CD4-positive, alpha-beta T cell treated with Interleukin-15 for 1 hour (primary cell): ENCODE data around the gene ONECUT1.

Source experiments
- DNase-seq: peaks from one replicate; pipeline ENCODE4 v3.0.0-alpha.2; 2020

Gene ONECUT1

DNA sequence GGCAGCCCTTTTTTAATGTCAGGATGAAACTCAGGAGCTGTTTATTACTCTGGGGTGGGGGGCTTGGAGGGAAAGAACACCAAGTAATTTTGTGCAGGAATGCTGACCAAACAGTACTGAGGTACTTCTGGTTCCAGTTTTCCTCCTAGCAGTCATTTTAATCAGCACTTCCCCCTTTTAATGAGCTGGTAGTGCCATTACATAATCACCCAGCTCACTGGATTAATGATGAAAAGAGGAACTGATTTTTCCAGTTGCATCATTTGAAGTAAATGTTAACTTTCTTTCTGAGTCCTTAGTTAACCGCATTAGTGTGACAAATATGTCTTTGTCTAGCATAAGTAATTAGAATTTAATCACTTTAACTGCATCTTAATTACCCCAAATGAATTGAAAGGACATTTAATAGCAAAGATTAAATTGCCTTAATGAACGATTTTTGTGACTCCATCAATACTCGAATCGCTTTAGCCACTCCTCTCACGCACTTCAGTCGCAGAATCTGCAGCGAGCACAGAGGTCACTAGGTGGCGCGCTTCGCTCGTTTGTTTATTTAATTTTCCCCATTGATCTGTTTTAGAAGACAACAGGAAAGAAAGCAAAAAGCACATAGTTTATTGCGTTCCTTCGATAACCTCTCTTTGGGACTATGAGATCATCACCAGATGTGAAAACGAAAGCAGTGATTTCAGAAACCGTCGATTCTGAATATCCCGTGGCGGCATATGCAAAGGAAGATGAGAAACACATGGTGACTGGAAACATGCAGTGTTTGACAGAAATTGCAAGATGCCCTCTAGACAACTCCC is 9.8 kb downstream of the ONECUT1 start:
- peak; percentile 54 for DNase-seq

DNA sequence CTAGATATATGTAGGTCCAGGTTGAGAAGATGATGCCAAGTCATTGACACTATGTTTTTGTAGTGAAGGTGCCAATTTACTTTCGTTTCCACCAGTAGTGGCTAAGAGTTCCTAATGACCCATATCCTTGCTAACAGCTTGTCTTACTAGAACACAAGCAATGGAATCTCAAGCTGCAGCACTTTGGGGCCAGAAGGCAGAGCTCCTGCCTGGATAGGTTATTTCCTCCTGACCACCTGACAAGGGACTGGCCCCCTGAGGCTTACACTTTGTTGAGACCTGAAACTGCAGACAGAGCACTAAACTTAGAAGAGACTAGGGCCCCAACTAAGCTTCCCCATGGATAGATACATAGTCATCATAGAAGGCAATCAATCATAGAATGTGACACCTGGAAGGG is 11.7 kb downstream of the ONECUT1 start:
- DNase-seq, result no peak

DNA sequence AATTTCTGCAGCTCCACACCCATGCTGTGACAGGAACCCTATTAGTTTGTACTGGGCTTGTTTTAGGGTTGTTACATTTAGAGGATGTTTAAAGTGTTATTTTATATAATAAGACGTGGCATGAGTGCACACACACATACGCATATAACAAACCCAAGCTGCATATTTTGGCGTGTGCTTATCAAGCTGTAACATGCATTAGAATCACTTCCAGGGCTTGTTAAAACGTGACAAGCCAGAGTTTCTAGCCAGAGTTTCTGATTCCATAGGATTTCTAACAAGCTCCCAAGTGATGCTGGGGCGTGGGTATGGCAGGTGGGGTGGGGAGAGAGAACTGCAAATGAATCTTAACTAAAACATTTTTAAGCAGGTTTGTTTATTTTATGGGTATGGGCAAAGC is 17.4 kb downstream of the ONECUT1 start:
- no peak for DNase-seq

DNA sequence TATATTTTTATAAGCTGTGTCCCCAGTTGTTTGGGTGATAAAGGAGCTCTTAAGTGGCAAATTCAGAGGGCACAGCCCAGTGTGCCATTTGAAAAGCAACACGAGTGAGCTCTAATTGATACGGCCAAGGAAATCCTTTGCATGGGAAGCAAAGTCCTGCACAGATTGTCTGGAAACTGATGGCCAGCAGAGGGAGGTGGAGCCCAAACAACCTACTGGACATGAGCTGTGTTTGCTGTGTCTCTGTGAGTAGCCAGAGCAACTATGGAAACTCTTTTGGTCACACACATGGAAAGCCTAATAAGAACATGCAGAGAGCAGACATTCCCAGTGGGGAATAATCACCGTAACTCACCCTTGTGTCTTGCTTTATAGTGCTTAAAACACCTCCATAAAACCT is 24.4 kb downstream of the ONECUT1 start:
- no peak for DNase-seq

DNA sequence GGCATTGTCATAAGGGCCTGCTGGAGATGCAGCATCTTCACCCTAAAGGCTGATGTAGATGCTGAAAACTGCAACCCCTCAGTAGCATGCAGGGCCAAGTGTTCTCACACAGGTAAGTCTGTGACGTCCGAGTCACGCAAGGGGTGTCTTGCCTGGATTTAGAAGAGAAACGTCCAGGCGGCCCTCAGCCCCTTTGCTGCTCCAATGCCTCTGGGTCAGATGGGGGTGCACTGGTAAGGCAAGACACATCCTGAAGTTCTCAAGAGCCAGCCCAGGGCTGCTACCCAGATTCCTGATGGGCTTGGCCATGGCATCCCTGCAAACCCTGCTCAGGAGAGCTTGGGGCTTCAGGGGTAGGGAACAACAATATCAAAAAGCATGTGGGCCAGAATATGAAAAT is 25.4 kb downstream of the ONECUT1 start:
- no peak for DNase-seq

DNA sequence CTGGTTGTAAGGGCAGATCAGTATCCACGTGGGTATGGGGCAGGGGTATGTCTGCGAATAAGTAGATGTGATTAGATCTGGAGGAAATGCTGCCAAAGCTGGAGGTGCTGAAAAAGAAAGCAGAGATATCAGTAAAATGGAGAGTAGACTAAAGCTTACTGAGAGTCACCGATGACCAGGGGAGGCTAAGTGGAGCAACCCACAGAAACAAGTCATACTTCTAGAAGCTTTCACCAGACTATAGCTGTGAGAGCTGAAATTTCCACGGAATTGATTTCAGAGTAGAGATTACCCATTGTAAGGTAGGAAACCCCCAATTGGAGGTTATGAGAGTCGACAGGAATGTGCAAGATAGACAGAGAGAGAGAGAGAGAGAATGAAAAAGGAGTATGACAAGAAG is 27.5 kb downstream of the ONECUT1 start:
- no peak for DNase-seq

DNA sequence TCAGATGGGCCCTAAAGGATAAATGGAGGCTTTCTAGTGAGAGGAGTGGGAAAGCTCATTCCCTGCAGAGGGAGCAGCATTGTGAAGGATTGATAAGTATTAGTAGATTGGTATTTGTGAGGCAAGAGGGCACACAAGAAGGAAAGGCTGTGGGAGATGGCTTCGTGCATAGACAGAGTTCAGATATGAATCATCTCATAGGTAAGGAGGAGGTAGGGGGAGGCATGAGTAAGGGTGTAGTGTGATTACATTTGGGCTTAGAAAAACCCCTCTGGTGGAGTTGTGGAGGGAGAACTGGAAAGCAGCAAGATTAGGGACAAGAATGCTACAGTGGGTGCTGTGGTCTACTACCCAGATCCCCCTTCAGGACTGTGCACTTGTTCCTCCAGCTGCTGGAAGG is 29.6 kb downstream of the ONECUT1 start:
- no peak for DNase-seq

DNA sequence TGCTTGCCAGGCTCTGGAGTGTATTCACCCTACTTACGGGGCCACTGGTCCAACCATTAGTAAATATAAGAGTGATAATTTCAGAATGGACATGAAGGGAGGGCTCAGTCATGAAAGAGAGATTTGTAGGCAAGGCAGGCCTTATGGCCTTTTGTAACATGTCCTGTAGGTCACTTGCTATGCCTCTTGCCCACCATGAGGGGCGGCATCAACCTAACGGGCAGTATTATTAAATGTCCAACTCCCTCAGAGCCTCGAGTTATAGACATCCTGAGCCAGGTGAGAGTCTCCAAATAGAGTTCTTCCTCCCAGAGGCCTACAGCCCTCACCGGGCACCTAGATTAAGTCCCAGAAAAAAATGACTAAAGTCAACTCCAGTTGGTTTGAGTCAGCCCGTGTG is 30.2 kb downstream of the ONECUT1 start:
- no peak for DNase-seq

DNA sequence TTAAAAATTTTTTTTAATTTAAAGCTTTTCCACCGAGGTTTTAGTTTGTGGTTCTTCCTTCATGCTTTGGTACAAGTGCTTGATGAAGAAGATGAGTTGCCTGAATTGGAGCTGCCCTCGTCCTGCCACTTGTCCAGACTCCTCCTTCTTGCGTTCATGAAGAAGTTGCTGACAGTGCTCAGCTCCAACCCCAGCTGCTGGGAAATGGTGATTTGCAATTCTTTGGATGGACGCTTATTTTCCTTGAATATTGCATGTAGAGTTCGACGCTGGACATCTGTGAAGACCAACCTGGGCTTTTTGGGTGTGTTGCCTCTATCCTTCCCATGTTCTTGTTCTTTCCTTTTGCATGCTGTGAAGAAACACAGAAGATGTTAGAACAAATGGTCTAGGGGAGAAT is 32.6 kb downstream of the ONECUT1 start:
- no peak for DNase-seq

DNA sequence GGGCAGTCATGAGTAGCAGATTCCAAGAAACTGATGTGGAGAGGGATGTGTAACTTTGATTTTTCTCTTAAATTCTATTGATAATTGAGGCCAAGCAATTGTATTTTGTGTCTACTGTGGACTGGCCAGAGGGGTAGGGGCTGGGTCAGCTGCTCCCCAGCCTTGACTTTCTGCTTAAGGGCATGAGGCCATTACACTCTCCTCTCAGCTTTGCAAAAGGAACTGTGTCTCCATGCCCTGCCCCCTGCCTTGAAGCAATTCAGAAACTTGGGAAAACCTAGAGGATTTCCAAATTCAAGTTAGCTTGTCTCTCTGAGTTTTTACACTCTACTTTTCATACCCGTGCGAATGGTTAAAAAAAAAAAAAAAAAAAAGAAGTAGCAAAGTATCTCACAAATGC is 38.6 kb downstream of the ONECUT1 start:
- no peak for DNase-seq

DNA sequence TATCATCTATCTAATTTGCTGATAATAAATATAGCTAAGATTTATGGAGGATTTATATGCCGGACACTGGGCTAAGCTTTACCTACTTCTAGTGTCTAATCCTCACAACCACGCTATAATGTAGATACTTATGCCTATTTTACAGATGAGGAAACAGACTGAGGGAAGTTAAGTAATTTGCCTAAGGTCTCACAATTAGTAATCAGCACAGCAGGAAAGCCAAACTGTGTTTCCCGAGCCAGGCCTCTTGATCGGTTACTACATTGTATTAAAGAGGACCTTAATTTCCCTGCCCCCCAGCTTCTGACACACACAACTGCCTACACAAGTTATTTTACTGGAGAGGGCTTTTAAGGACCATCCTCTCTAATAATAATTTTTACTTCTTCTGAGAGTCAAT is 40.9 kb downstream of the ONECUT1 start:
- DNase-seq, result no peak

DNA sequence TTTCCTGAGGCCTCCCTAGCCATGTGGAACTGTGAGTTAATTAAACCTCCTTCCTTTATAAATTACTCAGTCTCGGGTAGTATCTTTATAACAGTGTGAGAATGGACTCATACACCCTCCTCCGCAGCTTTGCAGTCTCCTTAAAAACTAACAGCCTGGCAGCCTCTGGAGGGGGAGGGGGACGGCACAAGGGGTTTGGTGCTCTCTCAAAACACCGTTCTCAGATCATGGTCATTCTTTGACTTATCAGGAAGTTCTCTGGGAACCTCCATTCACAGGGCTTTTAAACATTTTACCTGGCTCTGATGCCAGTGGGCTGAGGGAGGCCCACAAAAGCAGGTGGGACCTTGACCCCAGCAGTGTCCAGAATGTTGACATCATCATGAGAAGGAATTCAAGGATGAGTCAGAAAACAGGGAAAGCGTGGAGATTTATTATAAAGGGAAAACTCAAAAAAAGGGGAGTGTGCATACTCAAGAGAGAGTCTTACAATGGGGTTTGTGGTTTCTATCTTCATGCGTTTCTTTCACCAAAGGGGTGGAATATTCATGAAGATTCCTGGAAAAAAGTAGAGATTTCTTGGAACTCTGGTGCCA is 43.9 kb downstream of the ONECUT1 start:
- DNase-seq, result no peak

DNA sequence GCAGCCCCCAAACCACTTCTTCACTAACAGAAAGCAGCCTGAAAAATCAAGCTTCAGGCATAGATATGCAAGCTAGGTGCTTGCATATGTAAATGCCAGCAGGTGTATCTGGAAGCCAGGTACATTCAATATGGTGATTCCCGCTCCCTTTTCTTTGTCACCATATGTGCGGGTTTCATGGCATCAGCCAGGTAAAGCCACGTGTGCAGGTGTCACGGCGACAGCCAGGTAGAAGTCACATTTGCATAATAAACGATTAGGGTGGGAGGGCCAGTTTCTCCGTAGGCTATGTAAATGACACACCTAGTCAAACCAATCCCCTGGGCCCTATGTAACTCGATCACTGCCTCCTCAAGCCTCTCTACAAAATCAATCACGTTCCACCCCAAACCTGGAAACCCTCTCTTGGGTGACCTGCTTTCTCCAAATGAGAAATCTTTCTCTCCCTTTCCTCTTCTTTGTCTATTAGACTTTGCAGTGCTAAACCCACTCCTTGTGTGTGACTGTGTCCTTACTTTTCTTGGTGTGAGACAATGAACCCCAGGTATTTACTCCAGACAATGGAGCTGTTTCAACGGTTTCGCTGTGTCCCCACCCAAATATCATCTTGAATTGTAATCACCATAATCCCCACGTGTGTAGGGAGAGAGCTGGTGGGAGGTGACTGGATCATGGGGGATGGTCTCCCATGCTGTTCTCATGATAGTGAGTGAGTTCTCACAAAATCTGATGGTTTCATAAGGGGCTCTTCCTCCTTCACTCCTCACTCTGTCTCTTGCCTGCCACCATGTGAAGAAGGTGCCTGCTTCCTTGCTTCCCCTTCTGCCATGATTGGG is 44.6 kb downstream of the ONECUT1 start:
- no peak for DNase-seq

DNA sequence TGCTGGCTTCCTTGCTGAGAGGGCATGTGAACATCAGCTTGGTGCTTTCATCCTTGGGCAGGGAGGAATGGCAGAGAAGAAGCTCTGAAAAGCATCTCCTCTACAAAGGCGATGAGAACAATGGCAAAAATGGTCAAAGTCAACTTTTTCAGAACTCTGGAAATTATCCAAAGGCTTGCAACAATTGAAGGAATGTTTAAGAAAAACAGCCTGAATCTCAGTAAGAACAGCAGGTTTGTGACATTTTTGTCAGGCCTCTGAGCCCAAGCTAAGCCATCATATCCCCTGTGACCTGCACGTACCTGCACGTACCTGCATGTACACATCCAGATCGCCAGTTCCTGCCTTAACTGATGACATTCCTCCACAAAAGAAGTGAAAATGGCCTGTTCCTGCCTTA is 51.8 kb downstream of the ONECUT1 start:
- DNase-seq, result no peak

DNA sequence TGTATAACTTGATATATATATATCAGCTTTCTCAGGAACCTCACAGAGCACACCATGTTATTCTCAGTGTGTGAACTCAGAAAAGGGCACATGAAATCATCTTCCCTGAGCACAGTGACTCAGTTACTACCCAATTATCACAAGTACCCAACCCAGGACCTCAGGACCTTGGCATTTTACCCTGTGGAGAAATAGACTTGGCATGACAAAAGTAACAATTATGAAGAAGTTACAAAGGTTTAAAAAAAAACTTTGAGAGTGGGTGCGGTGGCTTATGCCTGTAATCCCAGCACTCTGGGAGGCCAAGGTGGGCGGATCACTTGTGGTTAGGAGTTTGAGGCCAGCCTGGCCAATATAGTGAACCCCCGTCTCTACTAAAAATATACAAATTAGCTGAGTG is 52.4 kb downstream of the ONECUT1 start:
- DNase-seq, result no peak

DNA sequence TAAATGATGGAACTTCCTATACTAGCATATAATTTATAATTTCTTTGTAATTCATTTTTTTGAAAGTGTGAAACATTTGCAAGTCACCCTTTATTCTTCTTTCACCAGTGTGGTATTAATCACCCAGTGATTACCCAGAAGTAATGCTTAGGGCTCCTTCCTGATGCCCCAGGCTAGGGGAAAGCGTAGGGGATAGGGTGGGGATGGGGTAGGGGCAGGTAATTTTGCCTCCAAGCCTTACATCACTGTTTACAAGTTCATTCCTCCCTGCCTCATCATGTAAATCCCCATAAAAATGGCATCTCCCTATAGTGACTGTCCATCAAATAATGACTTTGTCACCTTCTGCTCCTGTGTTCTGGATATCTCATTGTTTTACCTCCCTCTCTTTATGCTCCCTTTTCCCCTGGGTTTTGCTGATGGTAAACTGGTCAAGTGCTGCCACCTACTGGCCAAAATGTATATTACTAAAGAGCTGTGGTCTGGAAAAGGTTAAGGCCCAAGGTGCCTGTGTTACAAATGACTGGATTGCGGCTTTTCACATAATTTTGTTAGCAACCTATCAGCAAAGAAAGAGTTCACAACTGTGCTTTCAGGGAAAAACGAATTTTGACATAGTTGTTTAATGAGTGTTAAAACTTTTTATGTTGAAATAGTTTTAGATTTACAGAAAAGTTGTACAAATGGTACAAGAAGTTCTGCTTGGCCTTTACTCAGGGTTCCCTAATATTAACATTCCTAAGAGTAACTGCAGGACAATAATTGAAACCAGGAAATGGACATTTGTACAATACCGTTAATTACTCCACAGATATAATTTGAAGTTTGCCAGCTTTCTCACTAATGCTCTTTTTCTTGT is 54.7 kb downstream of the ONECUT1 start:
- peak; percentile 51 for DNase-seq

DNA sequence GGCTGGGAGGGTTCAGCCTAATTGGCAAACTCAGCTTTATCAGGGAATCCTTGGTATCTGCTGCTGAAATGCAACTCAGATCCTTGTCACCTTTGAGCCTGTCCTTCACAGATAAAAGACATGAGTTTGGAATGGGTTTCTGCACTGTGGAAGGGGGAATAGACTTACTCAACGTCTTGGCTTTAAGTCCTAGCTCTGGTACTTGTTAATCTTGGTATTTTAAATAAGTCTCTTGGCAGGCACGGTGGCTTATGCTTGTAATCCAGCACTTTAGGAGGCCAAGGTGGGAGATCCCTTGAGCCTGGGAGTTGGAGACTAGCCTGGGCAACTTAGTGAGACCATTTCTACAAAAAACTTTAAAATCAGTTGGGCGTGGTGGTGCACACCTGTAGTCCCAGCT is 55.8 kb downstream of the ONECUT1 start:
- no peak for DNase-seq

DNA sequence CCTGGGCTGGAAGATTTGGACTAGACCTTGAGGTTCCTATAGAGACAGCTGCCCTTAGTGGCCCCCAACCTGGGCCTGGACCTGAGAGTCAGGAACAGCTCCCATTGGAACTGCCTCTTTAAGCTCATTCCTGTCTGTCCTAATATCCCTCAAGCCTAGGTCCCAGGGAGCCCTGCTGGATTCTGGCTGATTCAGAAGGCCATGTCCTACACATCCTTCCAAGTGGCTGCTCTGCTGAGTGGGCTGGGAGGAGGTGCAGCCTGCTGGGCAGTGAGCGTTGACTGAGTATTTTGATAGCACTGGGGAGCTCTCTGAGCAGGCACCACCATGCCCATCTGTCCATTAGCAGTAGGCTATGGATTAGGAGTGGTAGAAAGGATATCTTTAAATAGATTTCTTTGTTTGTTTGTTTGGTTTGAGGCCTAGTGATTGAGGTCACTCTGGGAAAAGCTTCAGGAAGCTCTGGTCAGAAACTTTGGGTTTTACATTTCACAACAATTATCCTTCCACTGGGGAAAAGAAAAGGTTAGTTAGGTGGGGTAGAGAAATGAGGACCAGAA is 56.4 kb downstream of the ONECUT1 start:
- DNase-seq, result no peak

DNA sequence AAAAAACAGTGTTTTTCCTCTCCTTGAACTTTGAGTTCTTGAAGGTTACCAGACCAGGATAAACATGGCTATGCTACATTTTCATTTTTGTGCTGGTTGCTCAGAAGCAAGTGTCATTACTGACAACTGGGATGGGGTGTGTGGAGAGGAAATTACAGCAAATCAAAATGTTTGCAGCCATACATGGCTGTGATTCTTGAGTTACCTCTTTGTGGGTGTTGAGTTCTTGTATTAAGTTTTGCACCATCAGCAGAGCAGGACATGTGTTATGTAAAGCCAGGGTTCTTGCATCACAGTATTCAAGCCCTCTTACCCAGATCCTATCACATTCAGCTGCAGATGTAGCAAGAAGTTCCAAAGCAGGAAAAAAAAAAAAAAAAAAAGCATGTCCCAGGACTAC is 57.0 kb downstream of the ONECUT1 start:
- DNase-seq, result no peak

DNA sequence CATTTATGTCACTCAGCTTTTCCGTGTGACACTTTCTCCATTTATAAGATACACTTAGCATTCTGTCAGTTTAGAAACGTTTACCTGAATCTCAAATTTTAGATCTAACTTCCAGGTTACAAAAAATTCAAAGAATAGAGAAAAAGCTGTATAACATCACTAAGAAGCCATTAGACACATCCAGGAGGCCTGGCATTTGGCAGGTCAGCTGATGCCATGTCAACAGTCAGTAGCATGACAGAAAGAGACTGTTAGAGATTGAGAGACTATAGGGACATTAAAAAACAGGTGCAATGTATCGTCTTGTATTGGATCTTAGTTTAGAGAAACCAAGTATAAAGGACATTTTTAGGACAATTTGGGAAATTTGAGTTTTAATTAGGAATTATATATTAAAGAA is 57.6 kb downstream of the ONECUT1 start:
- DNase-seq, result no peak

DNA sequence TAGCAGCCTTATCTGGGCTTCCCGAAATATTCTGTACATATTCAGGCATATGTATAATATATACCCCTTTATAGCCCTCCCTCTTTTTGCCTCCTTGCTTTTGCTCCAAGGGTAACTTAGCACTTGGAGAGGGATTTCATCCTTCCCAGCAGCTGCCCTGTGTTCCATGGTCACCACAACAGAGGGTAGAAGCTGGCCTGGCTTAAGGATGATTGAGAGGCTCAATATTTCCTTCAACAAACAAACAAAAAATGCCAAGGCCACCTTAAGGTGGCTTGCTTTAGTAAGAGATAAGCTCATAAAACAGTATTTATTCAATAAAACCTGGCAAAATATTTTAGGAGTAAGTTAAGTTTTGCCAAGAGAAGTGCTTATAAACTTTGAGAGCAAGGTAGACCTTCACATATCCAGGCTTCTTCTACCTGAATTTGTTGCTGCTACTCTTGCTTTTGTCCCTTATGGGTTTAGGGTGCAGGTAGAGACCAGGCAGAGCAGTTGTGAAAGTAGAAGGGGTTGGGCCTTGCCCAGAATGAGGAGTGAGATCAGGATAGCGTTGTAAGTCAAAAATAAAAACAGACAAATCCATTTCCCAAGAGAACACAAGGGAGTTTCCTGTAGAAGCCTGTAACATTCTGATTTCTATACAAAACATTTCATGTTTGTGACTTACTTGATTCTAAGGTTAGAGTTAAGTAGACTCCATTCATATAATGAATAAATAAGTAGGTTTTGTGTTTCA is 58.2 kb downstream of the ONECUT1 start:
- DNase-seq, result no peak

DNA sequence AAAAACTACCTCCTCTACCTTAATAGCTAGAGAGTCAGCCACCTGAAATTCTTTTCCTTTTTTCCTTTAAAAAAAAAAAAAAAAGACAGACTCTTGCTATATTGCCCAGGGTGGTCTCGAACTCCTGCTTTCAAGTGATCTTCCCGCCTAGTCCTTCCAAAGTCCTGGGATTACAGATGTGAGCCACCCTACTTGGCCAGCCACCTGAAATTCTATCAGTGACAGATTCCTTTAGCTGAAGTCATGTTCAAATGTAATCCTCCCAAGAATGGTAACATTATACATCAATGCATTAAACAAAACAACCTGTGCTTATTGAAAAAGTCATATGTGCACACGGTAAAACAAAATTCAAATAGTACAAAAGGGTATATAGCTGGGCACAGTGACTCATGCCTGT is 59.1 kb downstream of the ONECUT1 start:
- no peak for DNase-seq
